Endothelial cell of umbilical vein (primary cell): ENCODE results near the gene RTF2. TPM values are rescaled to one million over a fixed set of nuclear protein-coding genes. Genes with fewer than 3 reads are reported as not detected.
A peak's percentile ranks its signal among the peaks of the same experiment; 100 is the strongest.

ENCODE experiments used
- BruUV-seq: library from RNA; stranded (reverse); fragments of 400-500 nt; replicated peaks from 2 replicates; lab custom pipeline; 2021; lab: Mats Ljungman, UMichigan
- CTCF ChIA-PET: fragments of 300-600, 350-600 bp; sonication (Branson Sonifier 250); formaldehyde crosslinking; loops from one replicate; lab custom pipeline; 2021; ENCODE audit warnings: antibody characterized with exemption, inconsistent platforms; lab: Charles Lee
- POLR2A ChIA-PET: fragments of 300-600, 350-600 bp; sonication (Branson Sonifier 250); formaldehyde crosslinking; loops from one replicate; lab custom pipeline; 2021; ENCODE audit warnings: antibody characterized with exemption, inconsistent platforms; lab: Charles Lee
- DNase-seq: peaks from one replicate; pipeline ENCODE4 v3.0.0-alpha.2; 2011; ENCODE audit warnings: low read depth, low spot score
- FAIRE-seq: peaks from 2 replicates; lab custom pipeline; 2011; peaks lifted over from hg19 to GRCh38; lab: Jason Lieb, UNC
- H2AFZ ChIP-seq: 2 replicates; pipeline ENCODE4 v1.6.0; 2012; ENCODE audit warnings: low read depth, low read length, control low read depth, inconsistent platforms
- H3K27ac ChIP-seq: 2 replicates; pipeline ENCODE4 v1.5.1; 2011; ENCODE audit warnings: low read depth, mild to moderate bottlenecking, control low read depth, low read length, moderate library complexity; ENCODE audit not compliant: insufficient read depth
- H3K27me3 ChIP-seq, 2 experiments: 2 replicates each; pipeline versions ENCODE4 v1.6.0 to v1.6.1; 2011; ENCODE audit warnings: low read length in 2 of 2, mixed read lengths in 1 of 2; ENCODE audit not compliant: control insufficient read depth in 2 of 2, insufficient read depth in 2 of 2
- H3K36me3 ChIP-seq, 2 experiments: 2 replicates in 1 of 2; 3 replicates in 1 of 2; pipeline ENCODE4 v1.5.1; 2011; ENCODE audit warnings: low read length in 2 of 2, mild to moderate bottlenecking in 1 of 2, moderate library complexity in 1 of 2; ENCODE audit not compliant: control insufficient read depth in 2 of 2, insufficient read depth in 2 of 2; ENCODE audit errors: extremely low read depth in 1 of 2
- H3K4me1 ChIP-seq: 3 replicates; pipeline ENCODE4 v1.5.1; 2011; ENCODE audit warnings: mild to moderate bottlenecking, low read length; ENCODE audit not compliant: control insufficient read depth, insufficient read depth; ENCODE audit errors: extremely low read depth
- H3K4me2 ChIP-seq: 2 replicates; pipeline ENCODE4 v1.6.1; 2011; ENCODE audit warnings: low read length, control low read depth, mixed read lengths; ENCODE audit not compliant: insufficient read depth
- H3K4me3 ChIP-seq, 3 experiments: fragments of 200-600 bp in 1 of 3; sonication (generic), shearing (Covaris generic) in 1 of 3; replicated peaks in 1 of 3; 2 replicates each; pipeline ENCODE4 v1.5.1; 2011 to 2016; ENCODE audit warnings: control low read depth in 3 of 3, low read length in 3 of 3, mild to moderate bottlenecking in 2 of 3, inconsistent platforms in 1 of 3, low read depth in 1 of 3, moderate library complexity in 1 of 3; ENCODE audit not compliant: insufficient read depth in 1 of 3
- H3K79me2 ChIP-seq: 2 replicates; pipeline ENCODE4 v1.6.0; 2012; ENCODE audit warnings: low read length, inconsistent platforms; ENCODE audit not compliant: control insufficient read depth, insufficient read depth
- H3K9ac ChIP-seq: replicated peaks from 2 replicates; pipeline ENCODE3; 2011; ENCODE audit warnings: low read length, control low read depth; ENCODE audit not compliant: insufficient read depth; ENCODE audit errors: extremely low read depth
- H3K9me1 ChIP-seq: replicated peaks from 3 replicates; pipeline ENCODE4 v1.6.0; 2011; ENCODE audit warnings: mild to moderate bottlenecking, low read length; ENCODE audit not compliant: control insufficient read depth, insufficient read depth; ENCODE audit errors: extremely low read depth
- H3K9me3 ChIP-seq: replicated peaks from 2 replicates; pipeline ENCODE4 v1.5.1; 2012; ENCODE audit warnings: low read length, inconsistent platforms; ENCODE audit not compliant: control insufficient read depth, insufficient read depth
- H4K20me1 ChIP-seq: replicated peaks from 2 replicates; pipeline ENCODE3; 2011; ENCODE audit warnings: mild to moderate bottlenecking, low read length; ENCODE audit not compliant: control insufficient read depth, insufficient read depth; ENCODE audit errors: extremely low read depth
- EZH2 ChIP-seq: IDR thresholded peaks from 2 replicates; pipeline ENCODE4 v1.6.1; 2012; ENCODE audit warnings: borderline replicate concordance, low read depth, mild to moderate bottlenecking, moderate library complexity, low read length, inconsistent platforms; ENCODE audit not compliant: severe bottlenecking
- FOS ChIP-seq: IDR thresholded peaks from 2 replicates; pipeline ENCODE4 v1.6.1; 2011; ENCODE audit warnings: mild to moderate bottlenecking, low read length, moderate library complexity, borderline replicate concordance; ENCODE audit not compliant: insufficient read depth
- GATA2 ChIP-seq: IDR thresholded peaks from 2 replicates; pipeline ENCODE4 v1.7.0; 2011; ENCODE audit warnings: low read depth, mild to moderate bottlenecking, moderate library complexity, mixed read lengths, low read length; ENCODE audit not compliant: insufficient read length, insufficient read depth
- JUN ChIP-seq: IDR thresholded peaks from 2 replicates; pipeline ENCODE4 v1.6.1; 2011; ENCODE audit warnings: borderline replicate concordance, low read depth; ENCODE audit not compliant: insufficient read length, insufficient read depth
- MYC ChIP-seq: IDR thresholded peaks from one replicate; pipeline ENCODE4 v1.6.1; 2011; ENCODE audit warnings: mild to moderate bottlenecking, low read depth, low read length
- POLR2A ChIP-seq: IDR thresholded peaks from 2 replicates; pipeline ENCODE4 v1.6.1; 2012; ENCODE audit warnings: low read depth, mild to moderate bottlenecking, control low read depth, low read length
- POLR2AphosphoS5 ChIP-seq: IDR thresholded peaks from 2 replicates; pipeline ENCODE4 v1.6.1; 2012; ENCODE audit warnings: low read depth, mild to moderate bottlenecking, control low read depth, low read length, moderate library complexity; ENCODE audit not compliant: insufficient read depth
- dilution Hi-C: fragments of 300-500 bp; cut with MboI; formaldehyde crosslinking; loops from one replicate; pipeline ENCODE4 v1.15.0; 2019; ENCODE audit warnings: low sequenced_read_pairs; ENCODE audit not compliant: extremely low pct_ligation_motif_present
- intact Hi-C: fragments of 100-400 bp; cut with micrococcal nuclease; formaldehyde crosslinking; loops from one replicate; pipeline ENCODE4 v1.10.0; 2022
- polyA plus RNA-seq, 4 experiments: library from polyadenylated mRNA; depleted of rRNA in 3 of 4; stranded (reverse) in 3 of 4; unstranded in 1 of 4; fragments of >200 nt; gene quantifications; 2 replicates each; pipeline versions ENCODE4 v1.2.1 to v1.2.3, GENCODE V29; 2011 to 2012; ENCODE audit warnings: missing spikeins in 1 of 4
- total RNA-seq: library from RNA; stranded (reverse); gene quantifications from 2 replicates; pipeline ENCODE4 v1.2.3, GENCODE V29; 2021
- TF ChIP-seq, protein P1 (sequence below), 2 donors: IDR thresholded peaks; 1 replicate in 1 of 2; 2 replicates in 1 of 2; pipeline ENCODE4 v1.5.1; 2011; ENCODE audit warnings: low read length in 2 of 2, mild to moderate bottlenecking in 2 of 2, moderate library complexity in 2 of 2, control low read depth in 1 of 2, inconsistent platforms in 1 of 2, low read depth in 1 of 2; ENCODE audit not compliant: insufficient read depth in 1 of 2; ENCODE audit errors: extremely low read depth in 1 of 2
- TF ChIP-seq, protein P2 (sequence below): IDR thresholded peaks from 2 replicates; pipeline ENCODE4 v1.6.1; 2011; ENCODE audit not compliant: insufficient read depth, insufficient read length

The RTF2 gene
- total and polyA plus RNA-seq, 2 donors (not counting 3 experiments of a cell fraction or from before 2014, with no cell fraction given) = 68.8 to 84.7 TPM

DNA sequence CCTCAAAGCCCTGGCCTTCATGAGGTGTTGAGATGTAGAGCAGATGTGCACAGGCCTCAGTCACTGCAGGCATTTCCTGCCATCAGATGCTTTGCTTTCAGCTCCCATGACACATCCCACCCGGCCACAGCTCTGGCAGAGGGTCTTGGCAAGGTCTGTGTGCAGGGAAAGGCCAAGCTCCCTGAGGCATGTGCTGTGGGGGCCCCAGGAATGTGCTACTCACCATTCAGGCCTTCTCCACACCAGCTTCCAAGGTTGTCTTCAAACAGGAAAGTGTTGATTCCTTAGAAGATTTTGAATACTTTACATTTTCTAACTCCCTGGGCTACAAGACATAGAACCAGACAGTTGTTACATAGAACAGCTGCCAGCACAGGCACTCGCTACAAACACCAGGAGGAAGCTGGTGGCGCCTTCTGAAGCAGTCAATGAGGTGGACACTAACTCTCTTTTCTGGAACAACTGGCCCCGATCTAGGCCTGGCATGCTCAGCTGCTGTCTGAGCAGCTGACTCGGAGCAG is 28.6 kb upstream of the RTF2 start:
- no peak for TF ChIP-seq FOS
- no peak for TF ChIP-seq EZH2
- TF ChIP-seq, protein P1, sequence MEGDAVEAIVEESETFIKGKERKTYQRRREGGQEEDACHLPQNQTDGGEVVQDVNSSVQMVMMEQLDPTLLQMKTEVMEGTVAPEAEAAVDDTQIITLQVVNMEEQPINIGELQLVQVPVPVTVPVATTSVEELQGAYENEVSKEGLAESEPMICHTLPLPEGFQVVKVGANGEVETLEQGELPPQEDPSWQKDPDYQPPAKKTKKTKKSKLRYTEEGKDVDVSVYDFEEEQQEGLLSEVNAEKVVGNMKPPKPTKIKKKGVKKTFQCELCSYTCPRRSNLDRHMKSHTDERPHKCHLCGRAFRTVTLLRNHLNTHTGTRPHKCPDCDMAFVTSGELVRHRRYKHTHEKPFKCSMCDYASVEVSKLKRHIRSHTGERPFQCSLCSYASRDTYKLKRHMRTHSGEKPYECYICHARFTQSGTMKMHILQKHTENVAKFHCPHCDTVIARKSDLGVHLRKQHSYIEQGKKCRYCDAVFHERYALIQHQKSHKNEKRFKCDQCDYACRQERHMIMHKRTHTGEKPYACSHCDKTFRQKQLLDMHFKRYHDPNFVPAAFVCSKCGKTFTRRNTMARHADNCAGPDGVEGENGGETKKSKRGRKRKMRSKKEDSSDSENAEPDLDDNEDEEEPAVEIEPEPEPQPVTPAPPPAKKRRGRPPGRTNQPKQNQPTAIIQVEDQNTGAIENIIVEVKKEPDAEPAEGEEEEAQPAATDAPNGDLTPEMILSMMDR (IDR thresholded peaks at IDR 0.05; ENCODE audit: extremely low read depth in 1 of 2, insufficient read depth in 1 of 2, low read depth in 1 of 2, low read length in 2 of 2) = no peak
- TF ChIP-seq, protein P2, sequence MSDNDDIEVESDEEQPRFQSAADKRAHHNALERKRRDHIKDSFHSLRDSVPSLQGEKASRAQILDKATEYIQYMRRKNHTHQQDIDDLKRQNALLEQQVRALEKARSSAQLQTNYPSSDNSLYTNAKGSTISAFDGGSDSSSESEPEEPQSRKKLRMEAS = no peak
- no peak for TF ChIP-seq GATA2
- TF ChIP-seq JUN = no peak
- no peak for TF ChIP-seq POLR2A
- no peak for TF ChIP-seq MYC
- TF ChIP-seq POLR2AphosphoS5 = no peak
- Histone ChIP-seq H3K9me1 (no peaks in the 10 kb centered on the region), H3K36me3 (no peaks in the 10 kb centered on the region), H3K27ac (no peak overlapping the region), H3K9ac (no peak overlapping the region), H3K27me3 (peaks cover 4 to 13% of the 10 kb centered on the region in 2 experiments), H3K9me3 (no peaks in the 10 kb centered on the region), H3K4me3 (no peak overlapping the region), H2AFZ (no peak overlapping the region), H4K20me1 (no peaks in the 10 kb centered on the region), H3K4me2 (no peak overlapping the region), H3K79me2 (no peaks in the 10 kb centered on the region), H3K4me1 (no peaks in the 10 kb centered on the region)
- BruUV-seq = no TSS peak
- DNase-seq = peak; percentile 23
- intact Hi-C loops (no loop called here), dilution Hi-C loops (no loop called here)
- FAIRE-seq = no peak
- POLR2A ChIA-PET = no interaction called here
- CTCF ChIA-PET = interaction anchor here (0.6 kb wide), 1 partner anchor 31 kb away, joined by 3 read pairs; no protein-coding TSS in a partner anchor
